ENCODE data around the gene TTBK2.
A peak's percentile ranks its signal among the peaks of the same experiment; 100 is the strongest.
"Not testable (repeated sequence)": the region's sequence is repeated elsewhere in the genome, so short reads cannot be mapped to it uniquely, and the experiment has no call there.

Gene TTBK2

DNA sequence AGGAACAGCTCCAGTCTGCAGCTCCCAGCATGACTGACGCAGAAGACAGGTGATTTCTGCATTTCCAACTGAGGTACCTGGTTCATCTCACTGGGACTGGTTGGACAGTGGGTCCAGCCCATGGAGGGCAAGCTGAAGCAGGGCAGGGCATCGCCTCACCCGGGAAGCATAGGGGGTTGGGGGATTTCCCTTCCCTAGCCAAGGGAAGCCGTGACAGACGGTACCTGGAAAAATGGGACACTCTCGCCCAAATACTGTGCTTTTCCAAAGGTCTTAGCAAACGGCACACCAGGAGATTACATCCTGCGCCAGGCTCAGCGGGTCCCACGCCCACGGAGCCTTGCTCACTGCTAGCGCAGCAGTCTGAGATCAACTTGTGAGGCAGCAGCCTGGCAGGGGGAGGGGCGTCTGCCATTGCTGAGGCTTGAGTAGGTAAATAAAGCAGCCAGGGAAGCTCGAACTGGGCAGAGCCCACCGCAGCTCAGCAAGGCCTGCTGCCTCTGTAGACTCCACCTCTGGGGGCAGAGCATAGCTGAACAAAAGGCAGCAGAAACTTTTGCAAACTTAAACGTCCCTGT, 156.3 kb downstream of the TTBK2 start:
- DNase-seq (ENCODE audit: low read depth in 3 of 3), result not testable (repeated sequence)

DNA sequence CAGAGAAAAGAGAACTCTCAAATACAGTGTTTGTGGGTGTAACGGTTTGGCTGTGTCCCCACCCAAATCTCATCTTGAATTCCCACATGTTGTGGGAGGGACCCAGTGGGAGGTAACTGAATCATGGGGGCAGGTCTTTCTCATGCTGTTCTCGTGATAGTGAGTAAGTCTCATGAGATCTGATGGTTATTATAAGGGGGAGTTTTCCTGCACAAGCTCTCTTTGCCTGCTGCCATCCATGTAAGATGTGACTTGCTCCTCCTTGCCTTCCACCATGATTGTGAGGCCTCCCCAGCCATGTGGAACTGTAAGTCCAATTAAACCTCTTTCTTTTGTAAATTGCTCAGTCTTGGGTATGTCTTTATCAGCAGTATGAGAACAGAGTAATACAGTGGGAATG, 158.8 kb downstream of the TTBK2 start:
- not testable (repeated sequence) for DNase-seq (ENCODE audit: low read depth in 3 of 3)

- no peak for DNase-seq (ENCODE audit: low read depth in 3 of 3)
Measured at GRCh38 chr15:42760759-42761158, 159.8 kb downstream of the TTBK2 start.

DNA sequence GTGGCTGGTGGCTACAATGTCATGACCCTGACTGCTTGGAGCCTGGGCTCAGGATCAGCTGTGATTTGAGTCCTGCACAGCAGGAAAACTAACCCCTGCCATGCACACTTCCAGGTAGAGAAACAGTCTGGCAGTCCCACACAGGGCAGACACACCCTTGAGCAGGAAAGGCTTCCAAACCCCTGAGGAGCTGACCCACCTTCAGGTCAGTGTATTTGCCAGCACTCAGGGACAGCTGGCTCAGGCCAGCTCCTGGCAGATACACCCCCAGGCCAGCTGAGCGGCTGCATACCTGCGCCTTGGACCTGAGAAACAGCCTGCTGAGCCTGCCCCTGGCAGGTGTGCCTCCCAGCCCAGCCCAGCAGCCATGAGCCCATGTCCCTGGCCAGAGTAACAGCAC, 161.5 kb downstream of the TTBK2 start:
- DNase-seq (ENCODE audit: low read depth in 3 of 3), result no peak

- DNase-seq (ENCODE audit: low read depth in 3 of 3), result no peak
Measured at GRCh38 chr15:42750306-42750705, 170.3 kb downstream of the TTBK2 start.

- no peak for DNase-seq (ENCODE audit: low read depth in 3 of 3)
Measured at GRCh38 chr15:42749266-42749665, 171.3 kb downstream of the TTBK2 start.

GRCh38 chr15:42744195-42744594, 176.4 kb downstream of the TTBK2 start:
- DNase-seq (ENCODE audit: low read depth in 3 of 3), result no peak

DNA sequence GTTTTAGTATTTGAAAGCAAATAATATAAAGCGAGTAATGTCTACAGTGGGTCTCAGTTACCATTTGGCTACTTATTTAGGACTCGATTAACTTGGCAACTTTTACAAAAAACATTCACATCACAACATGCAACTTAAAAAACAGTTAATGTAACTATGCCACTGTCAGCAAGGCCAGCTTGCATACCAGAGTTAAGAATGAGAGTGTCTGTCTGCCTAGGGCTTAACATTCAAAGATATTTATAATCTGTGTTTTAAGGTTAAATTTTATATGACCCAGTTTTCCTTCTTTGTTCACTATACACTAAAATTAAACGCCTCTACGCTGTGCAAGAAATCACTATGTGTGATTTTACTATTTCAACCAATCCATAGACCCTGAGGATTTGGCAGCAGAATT, 178.4 kb downstream of the TTBK2 start:
- DNase-seq (ENCODE audit: low read depth in 3 of 3), result no peak

GRCh38 chr15:42741710-42742109, 178.9 kb downstream of the TTBK2 start:
- DNase-seq (ENCODE audit: low read depth in 3 of 3), result no peak

DNA sequence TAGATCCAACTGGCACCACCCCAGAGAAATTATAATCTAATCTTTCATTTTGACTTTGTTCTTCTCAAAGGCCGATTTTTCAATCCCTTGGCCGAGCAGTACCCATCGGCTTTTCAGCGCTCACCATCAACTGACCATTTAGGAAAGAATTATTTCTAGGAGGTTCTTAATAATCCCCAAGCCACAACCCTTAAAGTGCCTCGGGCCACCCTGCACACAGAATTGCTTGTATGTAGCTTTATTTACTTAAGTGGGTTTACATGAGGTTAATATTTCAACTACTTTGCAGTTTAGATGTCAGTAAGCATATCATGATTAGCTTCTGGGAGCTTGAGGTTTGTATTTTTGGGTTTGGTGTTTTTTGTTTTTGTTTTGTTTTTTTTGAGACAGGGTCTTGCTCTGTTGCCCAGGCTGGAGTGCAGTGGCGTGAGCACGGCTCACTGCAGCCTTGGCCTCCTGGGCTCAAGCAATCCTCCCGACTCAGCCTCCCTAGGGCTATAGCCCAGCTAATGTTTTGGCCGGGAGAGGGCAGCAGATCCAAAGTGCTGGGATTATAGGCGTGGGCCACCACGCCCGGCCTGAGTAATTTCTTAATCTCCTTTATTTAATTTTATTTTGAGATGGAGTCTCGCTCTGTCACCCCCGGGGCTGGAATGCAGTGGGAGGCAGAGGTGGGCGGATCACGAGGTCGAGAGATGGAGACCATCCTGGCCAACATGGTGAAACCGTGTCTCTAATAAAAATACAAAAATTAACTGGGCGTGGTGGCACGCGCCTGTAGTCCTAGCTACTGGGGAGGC, 182.8 kb downstream of the TTBK2 start:
- DNase-seq (ENCODE audit: low read depth in 3 of 3), result no peak

- DNase-seq (ENCODE audit: low read depth in 3 of 3), result peak; percentile 82 to 93 (median 90)
Measured at GRCh38 chr15:42736793-42737528, 183.6 kb downstream of the TTBK2 start, which contains the start of gene CDAN1. Gene CDAN1, minus strand, starts transcription at chr15:42737128. Its CDS starts 26 bp downstream, at chr15:42737102.

DNA sequence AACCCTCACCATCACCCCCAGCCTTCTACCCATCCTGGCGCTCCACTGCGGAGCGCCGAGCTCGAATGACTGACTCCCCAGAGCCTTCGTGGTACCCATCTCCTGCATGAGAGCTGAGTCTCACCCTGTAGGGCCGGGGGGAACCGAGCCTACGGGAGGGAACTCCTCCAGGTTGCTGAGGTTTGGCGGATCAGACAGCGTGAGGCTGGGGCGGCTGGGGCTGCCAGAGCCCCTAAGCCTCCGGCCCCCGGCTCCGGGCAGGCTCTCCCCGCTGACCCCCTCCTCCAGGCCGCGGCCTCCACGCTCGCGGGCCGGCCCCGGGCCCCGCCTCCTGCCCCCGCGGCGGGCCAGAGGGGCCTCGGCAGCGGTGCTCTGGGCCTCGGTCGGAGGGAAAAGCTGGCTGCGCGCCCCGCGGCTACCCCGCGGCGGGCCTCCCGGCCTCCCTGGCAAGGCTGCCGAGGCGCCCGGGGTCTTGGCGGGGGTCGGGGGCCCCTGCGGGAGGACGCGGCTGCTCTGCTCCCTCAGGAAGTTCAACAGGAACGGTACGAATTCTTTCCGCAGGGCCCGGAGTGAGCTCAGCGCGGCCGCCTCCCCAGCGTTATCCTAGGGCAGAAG, 184.3 kb downstream of the TTBK2 start:
- peak in 1 of 3 experiments; percentile 9 for DNase-seq (ENCODE audit: low read depth in 3 of 3)

DNA sequence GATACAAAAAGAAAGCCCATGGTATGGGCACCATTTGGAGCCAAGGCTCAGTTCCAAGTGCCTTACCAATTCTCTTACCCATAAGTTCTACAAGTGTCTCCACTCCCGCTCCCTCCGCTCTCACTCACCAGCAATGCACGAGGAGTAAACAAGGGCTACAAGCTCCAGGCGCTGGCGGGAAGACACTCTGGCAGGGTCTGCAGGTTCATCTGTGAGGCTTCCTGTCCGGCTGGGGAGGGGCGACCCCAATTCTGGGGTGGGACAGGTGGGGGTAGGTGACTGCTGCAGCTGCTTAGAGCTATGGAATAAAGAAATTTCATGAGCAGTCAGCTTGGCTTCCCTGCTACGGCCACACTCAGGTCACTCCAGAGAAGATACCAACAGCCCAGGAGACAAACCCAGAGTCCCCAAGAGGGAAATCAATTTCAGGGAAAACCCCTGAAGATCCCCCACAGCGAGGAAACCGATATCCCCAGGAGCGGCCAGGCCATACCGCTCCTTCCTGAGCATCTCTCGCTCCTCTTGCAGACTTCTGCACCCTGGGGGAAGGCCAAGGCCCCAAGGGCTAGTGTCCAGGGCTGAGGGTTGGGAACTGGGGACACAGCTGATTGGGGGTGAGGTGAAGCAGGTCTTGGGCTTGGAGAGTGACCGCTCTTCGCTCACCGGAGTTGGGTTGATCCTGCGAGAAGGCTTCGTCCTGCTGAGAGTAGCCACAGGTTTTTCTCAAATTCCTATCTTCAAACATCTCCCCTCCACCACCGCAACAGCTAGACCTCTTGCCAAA, 185.0 kb downstream of the TTBK2 start:
- DNase-seq (ENCODE audit: low read depth in 3 of 3), result no peak

GRCh38 chr15:42734076-42734672, 186.4 kb downstream of the TTBK2 start:
- DNase-seq (ENCODE audit: low read depth in 3 of 3), result no peak

DNA sequence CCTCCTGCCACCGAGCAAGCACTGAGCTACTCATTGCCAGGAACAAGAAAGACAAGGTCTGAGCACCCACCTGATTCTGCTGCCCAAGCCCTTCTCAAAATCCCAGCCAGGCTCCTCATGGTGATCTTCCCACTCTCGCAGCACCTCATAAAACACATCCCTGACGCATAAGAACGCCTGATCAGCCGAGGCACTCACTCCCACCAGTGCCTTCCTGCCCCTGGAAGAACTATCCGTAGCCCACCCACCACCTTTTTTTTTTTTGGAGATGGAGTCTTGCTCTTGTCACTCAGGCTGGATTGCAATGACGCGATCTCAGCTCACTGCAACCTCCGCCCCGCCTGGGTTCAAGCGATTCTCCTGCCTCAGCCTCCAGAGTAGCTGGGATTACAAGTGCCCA, 187.6 kb downstream of the TTBK2 start:
- DNase-seq (ENCODE audit: low read depth in 3 of 3), result no peak

- no peak for DNase-seq (ENCODE audit: low read depth in 3 of 3)
Measured at GRCh38 chr15:42732095-42732827, 188.3 kb downstream of the TTBK2 start.

DNA sequence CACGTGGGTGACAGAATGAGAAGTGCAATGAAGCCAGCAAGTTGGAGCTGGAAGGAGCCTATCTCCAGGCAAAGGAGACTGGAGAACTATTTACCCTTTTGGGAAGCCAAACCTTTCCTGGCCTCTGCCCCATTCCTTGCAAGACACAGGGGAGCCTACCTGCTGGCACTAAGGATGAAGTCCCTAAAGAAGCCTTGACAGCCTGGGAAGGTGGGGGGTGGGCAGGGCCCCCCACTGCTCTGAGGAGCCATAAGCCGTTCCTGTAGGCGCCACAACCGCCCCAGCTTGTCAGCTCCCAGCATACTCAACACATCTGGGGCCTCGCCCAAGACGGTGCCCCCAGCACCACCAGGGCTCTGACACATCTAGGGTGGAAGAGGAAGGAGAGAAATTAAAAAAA, 189.1 kb downstream of the TTBK2 start:
- DNase-seq (ENCODE audit: low read depth in 3 of 3), result no peak

DNA sequence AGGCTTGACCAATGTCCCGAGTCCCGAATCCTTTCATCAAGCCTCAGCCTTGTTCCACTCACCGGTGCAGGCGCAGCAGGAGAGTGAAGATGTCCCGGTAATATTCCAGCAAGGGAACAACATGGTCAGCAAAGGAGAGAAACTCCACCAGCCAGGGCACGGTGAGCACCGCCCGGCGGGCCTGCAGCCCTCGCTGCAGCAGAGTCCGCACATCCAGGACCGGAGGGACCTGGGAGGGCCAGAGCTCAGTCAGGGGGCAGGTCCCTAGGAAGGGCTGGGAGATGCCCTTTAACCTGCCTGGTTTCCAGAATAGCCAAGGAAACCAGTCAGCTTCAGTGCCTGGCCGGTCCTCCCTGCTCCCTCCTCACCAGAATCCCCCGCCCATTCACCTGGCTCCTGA, 190.0 kb downstream of the TTBK2 start:
- DNase-seq (ENCODE audit: low read depth in 3 of 3), result no peak

GRCh38 chr15:42730135-42730534, 190.4 kb downstream of the TTBK2 start:
- DNase-seq (ENCODE audit: low read depth in 3 of 3), result no peak

DNA sequence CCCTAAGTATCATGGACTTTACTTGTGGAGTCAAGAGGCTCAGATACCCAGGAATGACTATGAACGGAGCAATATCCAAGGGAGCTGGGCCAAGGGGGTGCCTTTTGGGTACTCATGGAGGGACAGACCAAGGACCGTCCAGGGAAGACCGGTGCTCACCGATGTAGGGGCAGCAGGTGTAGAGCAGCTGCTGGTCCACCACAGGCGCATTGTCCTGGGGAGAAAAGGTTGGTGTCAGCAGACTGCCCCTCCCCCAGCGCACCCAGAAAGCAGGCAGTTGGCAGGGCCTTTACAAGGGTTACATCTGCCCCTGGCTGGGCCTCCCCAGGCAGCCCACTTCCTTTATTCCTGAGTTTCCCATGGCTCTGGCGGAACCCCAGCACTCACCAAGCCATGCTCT, 191.2 kb downstream of the TTBK2 start:
- no peak for DNase-seq (ENCODE audit: low read depth in 3 of 3)
